ACHN (cell line): Measurements from ENCODE around the gene MANF.
A peak's percentile ranks its signal among the peaks of the same experiment; 100 is the strongest.

ENCODE experiments used
- DNase-seq: peaks from one replicate; pipeline ENCODE4 v3.0.0-alpha.2; 2015
- in situ Hi-C: cut with HindIII; loops from 2 replicates; pipeline ENCODE4 v1.10.0; 2017; ENCODE audit warnings: low sequenced_read_pairs, low pct_ligation_motif_present, low pct_unique_long_range_greater_than_20kb

Gene MANF

GRCh38 chr3:51384726-51385473 lies at the start of gene MANF:
MANF (plus strand) TSS chr3:51385291; CDS start chr3:51385343, 52 bp downstream.
- in situ Hi-C loops, result no loop called here

GRCh38 chr3:51336261-51336660 lies 48.8 kb upstream of the MANF start:
- no peak for DNase-seq
- in situ Hi-C loops, result no loop called here

More at GRCh38 chr3:51384726-51385473, at the start of gene MANF:
- DNase-seq, result peak; percentile 95

GRCh38 chr3:51337666-51338065 lies 47.4 kb upstream of the MANF start:
- DNase-seq, result no peak
- in situ Hi-C loops, result no loop called here

GRCh38 chr3:51338632-51339031 lies 46.5 kb upstream of the MANF start:
- DNase-seq, result no peak
- in situ Hi-C loops, result no loop called here

- DNase-seq, result peak; percentile 82
Observed at GRCh38 chr3:51340013-51340829, 44.9 kb upstream of the MANF start.

GRCh38 chr3:51340989-51341636 lies 44.0 kb upstream of the MANF start:
- in situ Hi-C loops, result no loop called here
- peak; percentile 15 for DNase-seq

More at GRCh38 chr3:51340013-51340829, 44.9 kb upstream of the MANF start:
- in situ Hi-C loops, result no loop called here

GRCh38 chr3:51343918-51344687 lies 41.0 kb upstream of the MANF start:
- DNase-seq, result no peak
- in situ Hi-C loops, result no loop called here

- no peak for DNase-seq
- in situ Hi-C loops, result no loop called here
Observed at GRCh38 chr3:51350751-51351150, 34.3 kb upstream of the MANF start.

GRCh38 chr3:51353131-51353530 lies 32.0 kb upstream of the MANF start:
- in situ Hi-C loops, result no loop called here
- DNase-seq, result no peak

GRCh38 chr3:51353691-51354090 lies 31.4 kb upstream of the MANF start:
- no peak for DNase-seq
- in situ Hi-C loops, result no loop called here

- no peak for DNase-seq
- in situ Hi-C loops, result no loop called here
Observed at GRCh38 chr3:51354172-51354571, 30.9 kb upstream of the MANF start.

- in situ Hi-C loops, result no loop called here
- no peak for DNase-seq
Observed at GRCh38 chr3:51354731-51355615, 30.1 kb upstream of the MANF start.

- in situ Hi-C loops, result no loop called here
Observed at GRCh38 chr3:51355891-51356578, 29.1 kb upstream of the MANF start.

GRCh38 chr3:51357856-51358255 lies 27.2 kb upstream of the MANF start:
- in situ Hi-C loops, result no loop called here
- no peak for DNase-seq

More at GRCh38 chr3:51355891-51356578, 29.1 kb upstream of the MANF start:
- DNase-seq, result no peak

GRCh38 chr3:51358981-51359380 lies 26.1 kb upstream of the MANF start:
- in situ Hi-C loops, result no loop called here
- DNase-seq, result no peak

- in situ Hi-C loops, result no loop called here
- no peak for DNase-seq
Observed at GRCh38 chr3:51360806-51361205, 24.3 kb upstream of the MANF start.

- DNase-seq, result no peak
- in situ Hi-C loops, result no loop called here
Observed at GRCh38 chr3:51361746-51362145, 23.3 kb upstream of the MANF start.
